ENCODE results near the gene ASMTL.
"Not testable (repeated sequence)": the region's sequence is repeated elsewhere in the genome, so short reads cannot be mapped to it uniquely, and the experiment has no call there.

Gene ASMTL

GRCh38 chrX:1427756-1428155 lies 25.0 kb downstream of the ASMTL start:
- DNase-seq = no peak

DNA sequence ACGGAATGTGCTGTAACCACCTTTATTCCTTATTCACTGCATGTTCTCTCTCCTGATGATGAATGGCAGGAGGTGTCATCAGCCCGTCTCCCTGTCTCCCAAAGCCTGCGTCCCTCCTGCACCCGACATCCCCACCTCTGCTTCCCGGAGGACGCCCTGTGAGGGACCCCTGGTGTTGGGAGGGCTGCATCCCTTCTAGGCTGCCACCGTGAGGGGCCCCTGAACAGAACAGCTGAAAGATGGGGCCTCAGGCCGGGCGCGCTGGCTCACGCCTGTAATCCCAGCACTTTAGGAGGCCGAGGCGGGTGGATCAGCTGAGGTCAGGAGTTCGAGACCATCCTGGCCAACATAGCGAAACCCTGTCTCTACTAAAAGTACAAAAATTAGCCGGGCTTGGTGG lies 26.4 kb downstream of the ASMTL start:
- not testable (repeated sequence) for DNase-seq

GRCh38 chrX:1425381-1425780 lies 27.3 kb downstream of the ASMTL start:
- DNase-seq = no peak

- no peak for DNase-seq
Observed at GRCh38 chrX:1424147-1424851, 28.4 kb downstream of the ASMTL start.

DNA sequence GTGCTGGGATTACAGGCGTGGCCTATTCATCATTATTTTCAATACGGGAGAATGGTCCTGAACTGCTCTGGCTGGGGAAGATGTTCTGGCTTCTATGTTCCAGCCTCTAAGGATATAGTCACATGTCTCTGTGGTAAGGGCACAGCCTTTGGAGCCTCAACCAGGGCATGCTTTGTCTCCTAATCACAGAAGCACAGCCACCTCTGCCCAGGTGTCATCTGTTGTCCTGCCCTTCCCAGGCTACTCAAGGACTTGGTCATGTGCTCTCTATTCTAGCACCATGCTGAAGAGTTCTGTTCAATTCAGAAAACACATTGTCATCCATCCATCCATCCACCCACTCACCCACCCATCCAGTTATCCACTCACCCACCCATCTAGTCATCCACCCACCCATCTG lies 29.5 kb downstream of the ASMTL start:
- DNase-seq = no peak

DNA sequence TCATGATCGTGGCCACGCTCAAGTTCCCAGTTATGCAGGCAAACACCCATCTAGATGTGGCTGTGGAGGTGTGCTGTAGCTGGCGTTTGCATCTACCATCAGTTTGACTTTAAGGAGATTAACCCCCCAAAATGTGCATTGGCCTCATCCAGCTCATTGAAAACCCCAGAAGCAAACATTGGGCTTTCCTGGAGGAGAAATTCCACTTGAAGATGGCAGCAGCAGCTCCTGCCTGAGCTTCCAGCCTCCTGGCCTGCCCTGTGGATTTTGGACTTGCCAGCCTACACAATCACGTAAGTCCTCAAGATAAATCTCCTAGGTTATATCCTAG lies 30.6 kb downstream of the ASMTL start:
- no peak for DNase-seq

DNA sequence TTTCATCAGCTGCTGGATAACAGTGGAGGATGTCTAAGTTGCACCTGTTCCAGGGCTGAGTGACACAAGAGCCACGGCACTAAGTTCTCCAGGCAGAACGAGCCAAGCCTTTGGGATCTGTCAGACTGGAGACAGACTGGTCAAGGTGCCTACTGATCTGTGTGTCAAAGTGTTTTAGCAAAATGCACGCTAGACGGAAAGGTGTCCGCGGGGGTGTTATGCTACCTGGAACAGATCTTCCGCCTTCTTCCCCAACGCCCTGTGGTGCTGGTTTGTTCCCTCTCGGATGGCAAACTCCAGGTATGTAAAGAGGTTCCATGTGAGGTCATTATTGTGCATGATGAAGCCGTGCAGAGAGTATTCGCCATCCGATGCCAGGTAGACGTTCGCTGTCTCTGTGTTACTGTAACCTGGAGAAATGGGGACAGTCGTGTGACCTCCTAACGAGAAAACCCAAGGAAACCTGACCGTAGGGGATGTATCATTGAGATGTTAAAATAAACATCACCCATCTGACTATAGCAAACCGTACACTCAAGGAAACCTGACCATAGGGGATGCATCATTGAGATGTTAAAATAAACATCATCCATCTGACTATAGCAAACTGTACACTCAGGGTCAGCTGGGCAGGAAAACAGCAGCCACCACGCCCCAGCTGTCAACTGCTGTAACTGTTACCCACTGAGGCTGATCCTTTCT lies 31.1 kb downstream of the ASMTL start:
- no peak for DNase-seq

DNA sequence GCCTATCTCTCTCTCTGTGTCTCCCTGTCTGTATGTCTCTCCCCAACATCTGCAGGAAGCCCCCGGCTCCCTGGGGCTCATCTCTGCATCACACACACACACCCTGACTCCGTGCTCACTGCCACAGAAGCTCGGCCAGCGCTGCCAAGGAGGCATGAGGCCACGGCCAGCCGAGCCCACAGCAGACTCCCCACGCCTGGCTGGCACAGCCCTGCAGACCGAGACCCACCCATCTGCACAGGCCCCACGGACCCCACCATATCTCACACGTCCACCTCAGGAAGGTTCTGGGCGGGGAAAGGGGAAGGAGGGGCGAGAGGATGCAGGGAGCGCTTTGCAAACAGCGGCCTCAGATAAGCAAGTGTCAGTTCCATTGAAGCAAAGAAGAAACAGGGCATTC lies 32.3 kb downstream of the ASMTL start:
- DNase-seq = peak; percentile 68

DNA sequence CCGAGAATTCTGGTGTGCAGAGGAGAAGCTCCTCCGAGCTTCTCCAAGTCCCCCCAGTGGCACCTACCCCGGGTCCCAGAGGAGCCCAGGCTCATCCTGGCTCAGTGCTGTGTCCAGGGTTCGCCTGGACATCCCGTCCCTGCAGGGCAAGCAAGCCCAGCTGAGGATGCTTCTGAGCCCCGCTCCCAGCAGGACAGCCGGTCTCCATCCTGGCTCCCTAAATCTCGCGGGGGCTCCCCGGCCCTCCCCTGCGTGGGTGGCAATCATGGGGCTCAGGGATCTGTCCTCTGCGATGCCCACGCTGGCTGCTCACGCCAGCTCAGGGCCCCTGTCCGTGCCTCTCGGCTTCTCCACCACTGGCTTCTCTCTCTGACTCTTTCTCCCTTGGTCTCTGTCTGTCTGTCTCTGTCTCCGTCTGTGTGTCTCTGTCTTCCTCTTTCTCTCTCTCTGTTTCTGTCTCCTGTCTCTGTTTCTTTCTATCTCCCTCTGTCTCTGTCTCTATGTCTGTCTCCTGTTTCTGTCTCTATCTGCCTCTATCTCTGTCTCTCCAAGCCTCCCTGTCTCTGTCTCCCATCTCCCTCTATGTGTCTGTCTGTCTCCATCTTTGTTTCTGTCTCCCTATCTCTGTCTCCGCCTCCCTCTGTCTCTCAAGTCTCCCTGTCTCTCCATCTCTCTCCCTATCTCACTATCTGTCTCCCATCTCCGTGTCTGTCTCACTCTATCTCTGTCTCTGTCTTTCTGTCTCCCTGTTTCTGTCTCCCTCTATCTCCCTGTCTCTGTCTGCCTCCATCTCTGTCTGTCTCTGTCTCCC lies 33.0 kb downstream of the ASMTL start:
- DNase-seq = no peak

DNA sequence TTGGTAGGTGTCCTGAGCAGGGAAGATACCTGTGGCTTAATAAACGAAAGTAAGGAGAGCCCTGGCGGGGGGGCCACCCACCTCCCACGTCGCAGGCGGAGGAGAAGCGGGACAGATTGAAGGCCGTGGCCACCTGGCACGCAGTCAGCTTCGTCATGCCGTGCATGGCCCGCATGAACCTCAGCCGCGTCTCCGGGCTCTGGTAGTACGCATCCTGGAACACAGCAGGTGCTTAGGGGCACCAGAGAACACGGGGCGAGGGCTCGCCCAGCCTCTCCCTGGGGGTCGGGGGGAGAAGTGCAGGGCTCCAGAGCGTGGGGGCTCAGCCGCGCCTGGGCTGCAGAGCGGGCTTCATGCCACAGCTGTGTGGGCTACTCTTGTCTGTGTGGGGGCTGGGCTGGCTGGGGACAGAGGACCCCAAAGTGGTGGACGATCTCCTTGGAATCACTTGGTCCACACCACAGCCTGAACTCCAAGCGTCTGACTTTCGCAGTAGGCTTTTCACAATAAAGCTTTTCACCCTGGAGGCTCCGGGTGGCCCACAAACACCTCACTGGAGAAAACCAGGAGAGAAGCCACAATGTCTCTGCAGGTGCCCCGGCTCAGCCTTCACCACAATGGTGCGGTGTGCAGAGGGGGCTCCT lies 33.7 kb downstream of the ASMTL start:
- no peak for DNase-seq

- DNase-seq = no peak
Observed at GRCh38 chrX:1417921-1418771, 34.6 kb downstream of the ASMTL start.

GRCh38 chrX:1416965-1417760 lies 35.5 kb downstream of the ASMTL start:
- no peak for DNase-seq

- no peak for DNase-seq
Observed at GRCh38 chrX:1416327-1416784, 36.4 kb downstream of the ASMTL start.

DNA sequence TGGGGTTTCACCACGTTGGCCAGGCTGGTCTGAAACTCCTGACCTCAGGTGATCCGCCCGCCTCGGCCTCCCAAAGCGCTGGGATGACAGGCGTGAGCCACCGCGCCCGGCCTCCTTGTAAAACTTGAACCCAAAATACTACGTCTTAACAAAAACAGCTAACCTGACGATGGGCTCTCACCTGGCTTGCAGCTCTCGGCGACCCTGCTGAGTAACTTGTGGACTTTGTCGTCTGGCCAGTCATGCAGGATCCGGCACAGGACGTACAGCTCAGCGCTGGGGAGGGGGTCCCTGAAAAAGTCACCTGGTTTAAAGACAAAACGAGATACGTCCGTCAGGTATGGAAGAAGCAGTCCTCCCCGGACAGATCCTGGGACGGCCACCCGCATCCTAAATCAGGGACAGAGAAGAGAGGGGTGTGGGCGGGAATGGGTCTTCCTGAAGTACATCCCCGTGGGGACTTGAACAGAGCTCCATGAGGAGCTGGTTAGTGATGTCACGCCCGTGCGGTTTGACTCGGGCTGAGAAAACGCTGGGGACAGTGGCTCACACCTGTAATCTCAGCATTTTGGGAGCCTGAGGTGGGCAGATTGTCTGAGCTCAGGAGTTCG lies 40.1 kb downstream of the ASMTL start:
- no peak for DNase-seq

DNA sequence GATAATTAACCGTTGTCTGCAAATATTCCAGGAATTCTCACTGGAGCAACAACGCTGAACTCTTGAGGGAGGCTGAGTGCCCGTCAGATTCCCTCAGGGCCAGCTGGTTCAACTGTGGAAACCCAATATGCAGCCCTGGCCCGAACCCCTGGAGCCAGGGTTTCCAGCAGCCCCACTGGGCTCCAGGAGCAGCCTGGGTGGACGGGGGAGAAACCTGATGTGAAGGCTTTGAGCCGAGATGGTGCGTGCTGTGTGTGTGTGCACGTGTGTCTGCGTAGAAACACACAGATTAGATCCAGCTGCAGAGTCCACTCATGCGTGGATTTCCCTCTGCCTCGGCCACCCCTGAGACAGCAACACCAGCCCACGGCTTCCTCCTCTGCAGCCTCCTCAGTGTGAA lies 41.4 kb downstream of the ASMTL start:
- no peak for DNase-seq

- DNase-seq = no peak
Observed at GRCh38 chrX:1407035-1407434, 45.7 kb downstream of the ASMTL start.

DNA sequence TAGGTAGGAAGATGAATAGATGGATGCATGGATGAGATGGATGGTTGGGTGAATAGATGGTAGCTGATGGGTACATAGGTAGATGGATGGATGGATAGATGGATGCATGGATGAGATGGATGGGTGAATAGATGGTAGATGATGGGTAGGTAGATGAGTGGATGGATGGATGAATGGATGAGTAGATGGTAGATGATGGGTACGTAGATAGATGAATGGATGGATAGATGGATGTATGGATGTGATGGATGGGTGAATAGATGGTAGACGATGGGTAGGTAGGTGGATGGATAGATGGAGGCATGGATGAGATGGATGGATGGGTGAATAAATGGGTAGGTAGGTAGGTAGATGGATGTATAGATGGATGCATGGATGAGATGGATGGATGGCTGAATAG lies 46.9 kb downstream of the ASMTL start:
- not testable (repeated sequence) for DNase-seq

DNA sequence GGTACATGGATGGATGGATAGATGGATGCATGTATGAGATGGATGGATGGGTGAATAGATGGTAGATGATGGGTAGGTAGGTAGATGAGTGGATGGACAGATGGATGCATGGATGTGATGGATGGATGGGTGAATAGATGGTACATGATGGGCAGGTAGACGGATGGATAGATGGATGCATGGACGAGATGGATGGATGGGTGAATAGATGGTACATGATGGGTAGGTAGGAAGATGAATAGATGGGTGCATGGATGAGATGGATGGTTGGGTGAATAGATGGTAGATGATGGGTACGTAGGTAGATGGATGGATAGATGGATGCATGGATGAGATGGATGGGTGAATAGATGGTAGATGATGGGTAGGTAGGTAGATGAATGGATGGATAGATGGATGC lies 48.8 kb downstream of the ASMTL start:
- DNase-seq = not testable (repeated sequence)

DNA sequence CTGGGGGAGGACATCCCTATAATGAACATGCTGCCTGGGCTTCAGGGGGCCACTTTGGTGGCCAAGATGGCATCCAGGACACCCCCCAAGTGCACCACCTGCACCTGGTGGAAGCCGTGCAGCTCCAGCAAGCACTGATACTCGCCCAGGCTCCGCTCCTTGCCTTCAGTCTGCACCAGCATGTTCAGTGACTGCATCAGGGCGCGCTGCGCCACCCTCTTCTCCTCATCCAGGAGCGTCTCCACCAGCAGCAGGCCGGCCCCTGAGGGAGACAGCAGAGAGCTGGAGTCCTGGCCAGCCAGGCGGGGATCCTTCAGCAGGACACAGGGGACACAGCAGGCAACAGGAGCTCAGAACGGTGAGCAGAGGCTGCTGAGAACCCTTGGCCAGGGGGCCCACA lies 49.5 kb downstream of the ASMTL start:
- DNase-seq = no peak

GRCh38 chrX:1401611-1402430 lies 50.9 kb downstream of the ASMTL start:
- no peak for DNase-seq

Measured in hematopoietic multipotent progenitor cell treated with erythropoietin and hydrocortisone succinate and interleukin-3 and kit ligand, for 8 days (in vitro differentiated cells).